VCaP (cell line): ENCODE data around the gene PGA5.

ENCODE experiments used
- H3K27ac ChIP-seq: fragments of 450-650 bp; 2 replicates; pipeline ENCODE4 v1.5.1; 2017
- CTCF ChIP-seq: fragments of 450-650 bp; conservative IDR thresholded peaks from 2 replicates; pipeline ENCODE4 v1.5.1; 2017; ENCODE audit warnings: mild to moderate bottlenecking, moderate library complexity

PGA5 gene

GRCh38 chr11:61274084-61274483 lies 33.1 kb downstream of the PGA5 start:
- no peak overlapping the region for H3K27ac ChIP-seq
- no peak for TF ChIP-seq CTCF

GRCh38 chr11:61275191-61275590 lies 34.2 kb downstream of the PGA5 start:
- no peak overlapping the region for H3K27ac ChIP-seq
- no peak for TF ChIP-seq CTCF

- H3K27ac ChIP-seq: no peak overlapping the region
- no peak for TF ChIP-seq CTCF
Observed at GRCh38 chr11:61277186-61278000, 36.4 kb downstream of the PGA5 start.

GRCh38 chr11:61278001-61278470 lies 37.1 kb downstream of the PGA5 start:
- TF ChIP-seq CTCF: no peak
- no peak overlapping the region for H3K27ac ChIP-seq

- H3K27ac ChIP-seq: no peak overlapping the region
Observed at GRCh38 chr11:61279934-61280659, 39.1 kb downstream of the PGA5 start.

GRCh38 chr11:61280883-61281580 lies 40.1 kb downstream of the PGA5 start:
- H3K27ac ChIP-seq: no peak overlapping the region
- no peak for TF ChIP-seq CTCF

More at GRCh38 chr11:61279934-61280659, 39.1 kb downstream of the PGA5 start:
- no peak for TF ChIP-seq CTCF
